ENCODE data around the gene RFLNA. TPM values are rescaled to one million over a fixed set of nuclear protein-coding genes. Genes with fewer than 3 reads are reported as not detected.

RFLNA gene
- total RNA-seq, 2 experiments from 2014 or later, result not detected

DNA sequence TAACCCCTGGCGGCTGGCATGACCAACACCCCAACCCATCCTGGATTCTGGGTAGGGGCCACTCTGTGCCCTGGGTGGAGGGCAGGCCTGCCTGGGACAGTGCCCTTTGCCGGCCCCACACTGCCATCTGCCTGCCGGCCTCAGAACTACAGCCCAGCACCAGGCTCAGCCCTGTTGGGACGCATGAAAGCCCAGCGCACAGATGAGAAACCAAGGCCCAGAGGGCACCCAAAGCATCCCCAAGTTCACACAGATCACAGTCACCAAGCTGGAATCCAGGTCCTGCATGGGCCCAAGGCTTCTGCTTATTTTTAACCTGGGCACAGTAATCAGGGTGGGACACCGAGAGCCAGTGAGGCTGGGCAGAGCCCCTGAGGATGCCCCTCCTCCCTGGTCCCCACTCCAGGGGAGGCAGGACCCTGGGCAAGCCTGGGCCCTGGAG, 26.2 kb downstream of the RFLNA start:
- Histone ChIP-seq H3K27ac (ENCODE audit: low read depth, low read length, poor library complexity, severe bottlenecking) (no peak overlapping the region), H2AFZ (ENCODE audit: low read length) (no peak overlapping the region), H3K9me3 (ENCODE audit: low read length) (peaks cover 9% of the 10 kb centered on the region; the same call in 1 of the 2 replicates), H3K4me3 (ENCODE audit: low read depth, low read length, poor library complexity, severe bottlenecking) (no peak overlapping the region), H3K36me3 (ENCODE audit: insufficient read depth, low read length) (peaks cover 26% of the 10 kb centered on the region), H3K4me2 (ENCODE audit: low read length) (no peak overlapping the region), H3K9me2 (ENCODE audit: insufficient read depth, low read length) (no peaks in the 10 kb centered on the region), H3K4me1 (ENCODE audit: insufficient read depth, low read length, poor library complexity, severe bottlenecking) (no peaks in the 10 kb centered on the region), H4K20me1 (ENCODE audit: insufficient read depth, low read length) (no peaks in the 10 kb centered on the region; the same call in 1 of the 2 replicates), H3K79me2 (ENCODE audit: insufficient read depth, low read depth, low read length) (no peaks in the 10 kb centered on the region)
- intact Hi-C loops (cut with micrococcal nuclease; ENCODE audit: unreplicated experiment), result loop anchor here (1.0 to 5.0 kb wide), 2 partner anchors 284 to 451 kb away; no protein-coding TSS in a partner anchor
- POLR2A ChIA-PET, result no interaction called here
- peak; percentile 47 for DNase-seq (ENCODE audit: low spot score)
- CTCF ChIA-PET (ENCODE audit: unreplicated experiment), result no interaction called here
- TF ChIP-seq EZH2phosphoT487 (IDR thresholded peaks at IDR 0.05; ENCODE audit: borderline replicate concordance, low read depth, low read length), result no peak
- TF ChIP-seq, protein P1, sequence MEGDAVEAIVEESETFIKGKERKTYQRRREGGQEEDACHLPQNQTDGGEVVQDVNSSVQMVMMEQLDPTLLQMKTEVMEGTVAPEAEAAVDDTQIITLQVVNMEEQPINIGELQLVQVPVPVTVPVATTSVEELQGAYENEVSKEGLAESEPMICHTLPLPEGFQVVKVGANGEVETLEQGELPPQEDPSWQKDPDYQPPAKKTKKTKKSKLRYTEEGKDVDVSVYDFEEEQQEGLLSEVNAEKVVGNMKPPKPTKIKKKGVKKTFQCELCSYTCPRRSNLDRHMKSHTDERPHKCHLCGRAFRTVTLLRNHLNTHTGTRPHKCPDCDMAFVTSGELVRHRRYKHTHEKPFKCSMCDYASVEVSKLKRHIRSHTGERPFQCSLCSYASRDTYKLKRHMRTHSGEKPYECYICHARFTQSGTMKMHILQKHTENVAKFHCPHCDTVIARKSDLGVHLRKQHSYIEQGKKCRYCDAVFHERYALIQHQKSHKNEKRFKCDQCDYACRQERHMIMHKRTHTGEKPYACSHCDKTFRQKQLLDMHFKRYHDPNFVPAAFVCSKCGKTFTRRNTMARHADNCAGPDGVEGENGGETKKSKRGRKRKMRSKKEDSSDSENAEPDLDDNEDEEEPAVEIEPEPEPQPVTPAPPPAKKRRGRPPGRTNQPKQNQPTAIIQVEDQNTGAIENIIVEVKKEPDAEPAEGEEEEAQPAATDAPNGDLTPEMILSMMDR (conservative IDR thresholded peaks at IDR 0.05; ENCODE audit: low read length), result peak; percentile 85
- BruUV-seq (replicated peaks), result no TSS peak

DNA sequence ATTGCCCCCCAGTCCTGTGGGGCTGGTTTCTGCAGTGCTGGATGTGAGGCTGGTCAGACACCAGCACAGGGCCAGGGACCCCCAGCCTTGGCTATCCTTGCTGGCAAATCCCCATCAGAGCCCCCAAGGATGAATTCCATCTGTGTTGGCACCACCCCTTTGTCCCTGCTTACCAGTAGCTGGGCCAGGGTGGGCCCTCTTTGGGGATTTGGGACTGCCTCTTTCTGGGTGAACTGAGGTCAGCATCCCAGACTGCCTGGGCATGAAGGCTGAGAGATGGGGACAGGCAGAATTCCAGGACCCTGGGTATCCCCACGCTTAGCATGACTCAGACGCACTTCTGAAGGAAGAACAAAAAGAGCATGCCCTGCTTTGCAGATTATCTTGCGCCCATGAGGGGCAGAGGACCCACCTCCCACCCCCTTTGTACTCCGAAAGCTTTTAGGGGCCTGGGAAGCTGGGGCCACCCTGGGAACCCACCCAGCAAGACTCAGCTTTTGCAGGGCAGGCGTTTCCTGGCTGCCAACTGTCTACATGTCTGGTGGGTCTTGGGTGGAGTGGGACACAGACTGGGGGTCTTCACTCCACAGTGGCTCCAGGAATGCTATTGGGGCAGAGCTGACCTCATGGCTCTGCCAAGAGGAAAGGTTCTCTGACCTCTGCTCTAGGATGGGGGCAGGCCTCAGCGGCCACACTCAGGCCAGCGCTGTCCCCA, 26.8 kb downstream of the RFLNA start:
- BruUV-seq (replicated peaks), result no TSS peak
- DNase-seq (ENCODE audit: low spot score), result no peak

More for the DNA sequence above, 26.8 kb downstream of the RFLNA start:
- no peak overlapping the region for H3K27ac ChIP-seq (ENCODE audit: low read depth, low read length, poor library complexity, severe bottlenecking)
- H2AFZ ChIP-seq (ENCODE audit: low read length), result no peak overlapping the region
- no peak overlapping the region for H3K4me2 ChIP-seq (ENCODE audit: low read length)
- H4K20me1 ChIP-seq (ENCODE audit: insufficient read depth, low read length), result no peaks in the 10 kb centered on the region; the same call in 1 of the 2 replicates
- H3K79me2 ChIP-seq (ENCODE audit: insufficient read depth, low read depth, low read length), result no peaks in the 10 kb centered on the region
- peaks cover 30% of the 10 kb centered on the region for H3K36me3 ChIP-seq (ENCODE audit: insufficient read depth, low read length)
- ChIA-PET POLR2A (no interaction called here), CTCF (ENCODE audit: unreplicated experiment) (no interaction called here)
- H3K4me1 ChIP-seq (ENCODE audit: insufficient read depth, low read length, poor library complexity, severe bottlenecking), result no peaks in the 10 kb centered on the region
- no peak overlapping the region for H3K4me3 ChIP-seq (ENCODE audit: low read depth, low read length, poor library complexity, severe bottlenecking)
- TF ChIP-seq, protein P1 (conservative IDR thresholded peaks at IDR 0.05; ENCODE audit: low read length), result no peak
- TF ChIP-seq EZH2phosphoT487 (IDR thresholded peaks at IDR 0.05; ENCODE audit: borderline replicate concordance, low read depth, low read length), result no peak
- intact Hi-C loops (cut with micrococcal nuclease; ENCODE audit: unreplicated experiment), result loop anchor here (1.0 to 5.0 kb wide), 2 partner anchors 284 to 451 kb away; no protein-coding TSS in a partner anchor
- peaks cover 9% of the 10 kb centered on the region; the same call in 1 of the 2 replicates for H3K9me3 ChIP-seq (ENCODE audit: low read length)
- H3K9me2 ChIP-seq (ENCODE audit: insufficient read depth, low read length), result no peaks in the 10 kb centered on the region
